Putamen (tissue), 1 donor: ENCODE measurements around the gene C17orf67.
"Not testable (repeated sequence)": the region's sequence is repeated elsewhere in the genome, so short reads cannot be mapped to it uniquely, and the experiment has no call there.

Experiments used
- DNase-seq: peaks from one replicate; pipeline ENCODE4 v3.0.0-alpha.2; 2016; ENCODE audit warnings: low spot score

The C17orf67 gene

GRCh38 chr17:56773124-56773523 is 60.6 kb downstream of the C17orf67 start:
- no peak for DNase-seq

- DNase-seq: no peak
Observed at GRCh38 chr17:56772442-56772841, 61.3 kb downstream of the C17orf67 start.

GRCh38 chr17:56771975-56772374 is 61.7 kb downstream of the C17orf67 start:
- DNase-seq: no peak

- DNase-seq: no peak
Observed at GRCh38 chr17:56771563-56771962, 62.2 kb downstream of the C17orf67 start.

GRCh38 chr17:56770427-56770826 is 63.3 kb downstream of the C17orf67 start:
- no peak for DNase-seq

- no peak for DNase-seq
Observed at GRCh38 chr17:56765449-56765848, 68.3 kb downstream of the C17orf67 start.

- no peak for DNase-seq
Observed at GRCh38 chr17:56762988-56763387, 70.7 kb downstream of the C17orf67 start.

GRCh38 chr17:56762144-56762543 is 71.6 kb downstream of the C17orf67 start:
- no peak for DNase-seq

- no peak for DNase-seq
Observed at GRCh38 chr17:56761387-56761786, 72.3 kb downstream of the C17orf67 start.

GRCh38 chr17:56757611-56758010 is 76.1 kb downstream of the C17orf67 start:
- DNase-seq: not testable (repeated sequence)

- DNase-seq: no peak
Observed at GRCh38 chr17:56756536-56756935, 77.2 kb downstream of the C17orf67 start.

GRCh38 chr17:56755310-56755709 is 78.4 kb downstream of the C17orf67 start:
- DNase-seq: no peak

- no peak for DNase-seq
Observed at GRCh38 chr17:56754523-56755208, 79.1 kb downstream of the C17orf67 start.

GRCh38 chr17:56752263-56752836 is 81.4 kb downstream of the C17orf67 start:
- no peak for DNase-seq

- DNase-seq: no peak
Observed at GRCh38 chr17:56751145-56751738, 82.5 kb downstream of the C17orf67 start.

- no peak for DNase-seq
Observed at GRCh38 chr17:56744721-56745120, 89.0 kb downstream of the C17orf67 start.

GRCh38 chr17:56742601-56743000 is 91.1 kb downstream of the C17orf67 start:
- no peak for DNase-seq
